HL-60/S4 (cell line): ENCODE results near the gene TOM1L2.
"Not testable (repeated sequence)": the region's sequence is repeated elsewhere in the genome, so short reads cannot be mapped to it uniquely, and the experiment has no call there.

Experiments
- in situ Hi-C: fragments of 300-500 bp; cut with MboI; formaldehyde crosslinking; loops from 2 replicates; pipeline ENCODE4 v1.14.3; 2022; ENCODE audit warnings: low sequenced_read_pairs

TOM1L2 gene

DNA sequence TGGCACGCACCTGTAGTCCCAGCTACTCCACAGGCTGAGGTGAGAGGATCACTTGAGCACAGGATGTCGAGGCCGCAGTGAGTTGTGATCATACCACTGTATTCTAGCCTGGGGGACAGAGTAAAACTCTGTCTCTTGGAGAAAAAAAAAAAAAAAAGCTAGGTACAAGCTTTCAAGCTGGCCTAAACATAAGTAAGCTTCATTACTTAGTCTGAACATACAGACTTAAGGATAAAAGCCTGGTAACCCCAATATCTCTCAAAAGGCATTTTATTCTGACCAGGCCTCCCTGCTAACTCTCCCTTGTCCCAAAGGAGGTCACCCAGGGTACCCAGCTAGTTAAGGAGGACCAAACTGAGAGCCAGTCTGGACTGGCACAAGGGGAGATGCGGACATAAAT lies 46.2 kb downstream of the TOM1L2 start:
- in situ Hi-C loops = no loop called here

- in situ Hi-C loops = no loop called here
Observed at GRCh38 chr17:17924857-17925250, 47.3 kb downstream of the TOM1L2 start.

DNA sequence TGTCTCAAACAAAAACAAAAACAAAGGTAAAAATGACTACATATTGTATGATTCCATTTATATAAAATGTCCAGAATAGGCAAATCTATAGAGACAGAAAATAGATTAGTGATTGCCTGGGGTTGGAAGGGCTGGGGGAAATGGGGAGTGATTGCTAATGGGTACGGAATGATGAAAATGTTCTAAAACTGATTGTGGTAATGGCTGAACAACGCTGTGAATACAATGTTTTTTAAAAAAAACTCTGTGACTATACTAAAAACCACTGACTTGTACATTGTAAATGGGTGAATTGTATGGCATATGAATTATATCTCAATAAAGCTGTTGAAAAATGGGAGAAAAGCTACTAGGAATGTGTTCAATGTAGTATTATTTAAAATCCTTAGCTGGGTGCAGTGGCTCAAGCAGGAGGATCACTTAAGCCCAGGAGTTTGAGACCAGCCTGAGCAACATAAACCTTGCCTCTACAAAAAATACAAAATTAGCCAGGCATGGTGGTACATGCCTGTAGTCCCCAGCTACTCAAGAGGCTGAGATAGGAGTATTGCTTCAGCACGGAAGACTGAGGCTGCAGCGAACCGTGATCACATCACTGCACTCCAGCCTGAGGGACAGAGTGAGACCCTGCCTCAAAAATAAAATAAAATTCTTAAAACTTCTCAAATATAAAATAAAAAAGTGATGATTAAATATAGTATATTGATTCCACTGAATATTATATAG lies 47.9 kb downstream of the TOM1L2 start:
- in situ Hi-C loops = no loop called here

GRCh38 chr17:17922070-17922614 lies 50.1 kb downstream of the TOM1L2 start:
- in situ Hi-C loops = no loop called here

DNA sequence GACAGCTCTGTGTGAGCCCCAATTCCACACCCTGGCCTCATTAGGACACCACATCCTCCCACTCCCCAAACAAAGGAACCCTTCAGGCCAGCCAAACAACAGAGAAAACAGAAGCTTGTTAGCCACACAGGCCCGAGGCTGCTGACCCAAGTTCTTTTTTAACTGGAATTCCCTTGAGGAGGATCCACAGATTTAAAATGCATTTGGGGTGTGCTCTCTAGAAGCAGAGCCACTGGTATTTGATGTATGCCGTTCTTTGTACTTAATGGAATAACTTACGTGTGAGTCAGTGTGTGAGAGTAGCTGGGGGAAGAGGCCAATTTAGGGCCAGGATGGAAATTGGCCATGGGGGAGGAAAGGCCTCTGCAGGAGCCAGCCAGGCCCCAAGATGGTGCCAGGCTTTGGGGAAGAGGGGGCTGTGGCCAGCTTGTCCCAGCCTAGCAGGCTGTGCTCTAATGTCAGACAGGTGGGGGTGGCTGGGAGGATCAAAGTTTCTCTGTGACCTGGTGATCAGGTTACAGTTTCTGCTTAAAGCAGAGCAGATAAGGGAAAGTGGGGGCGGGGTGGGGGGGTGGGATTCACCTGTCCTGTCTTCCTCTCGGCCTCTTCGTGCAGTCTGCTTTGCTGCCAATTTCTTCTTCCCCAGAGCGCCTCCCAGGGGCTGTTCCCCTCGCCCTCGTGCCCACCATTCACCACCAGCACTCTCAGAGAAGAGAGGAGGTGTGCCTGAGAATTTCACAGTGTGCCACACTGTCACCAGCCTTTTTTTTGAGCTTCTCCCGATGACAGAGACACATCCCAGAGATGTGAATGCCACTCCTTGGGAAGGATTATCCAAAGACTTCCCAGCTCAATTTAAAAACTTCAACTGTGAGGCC lies 50.8 kb downstream of the TOM1L2 start:
- in situ Hi-C loops = no loop called here

DNA sequence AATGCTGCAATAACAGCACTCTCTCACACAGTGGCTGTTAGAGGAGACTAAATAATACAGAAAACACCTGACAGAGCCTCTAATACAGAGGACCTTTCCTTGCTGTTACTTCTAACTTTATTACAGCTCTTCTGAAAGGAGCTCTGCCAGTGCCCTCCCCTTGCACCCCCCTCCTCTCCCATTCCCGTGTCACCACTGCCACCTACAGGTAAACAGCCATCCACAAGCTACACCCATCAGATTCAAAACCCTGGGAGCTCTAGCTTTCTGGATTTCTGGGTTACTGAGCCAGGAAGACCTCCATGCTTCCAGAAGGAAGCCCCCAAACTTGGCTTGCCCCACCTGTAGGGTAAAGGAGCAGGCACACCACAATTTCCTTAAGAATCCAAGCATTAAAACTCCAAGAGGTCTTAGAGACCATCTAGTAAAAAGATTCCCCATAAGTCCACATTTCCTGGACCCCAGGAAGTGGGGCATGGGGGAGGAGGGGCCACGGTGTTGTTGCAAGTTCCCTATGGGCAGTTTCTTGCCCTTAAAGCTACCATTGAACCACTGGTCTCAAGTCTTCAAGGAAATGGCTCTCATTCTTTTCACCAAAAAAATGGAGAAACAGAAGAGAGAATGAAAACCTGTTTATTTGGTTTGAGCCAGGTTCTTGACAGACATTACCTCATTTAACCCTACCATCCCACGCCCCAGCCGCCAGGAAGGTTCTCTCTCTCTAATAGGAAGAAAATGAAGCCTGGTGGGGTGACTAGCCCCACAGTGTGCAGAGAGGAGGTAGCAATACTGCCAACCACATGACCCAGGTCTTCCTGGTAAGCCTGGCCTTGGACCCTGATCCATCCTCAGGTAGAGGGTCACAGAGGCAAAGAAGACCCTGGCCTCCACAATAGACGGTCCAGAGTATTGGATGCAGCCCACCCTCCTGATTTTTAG lies 52.8 kb downstream of the TOM1L2 start:
- in situ Hi-C loops = no loop called here

DNA sequence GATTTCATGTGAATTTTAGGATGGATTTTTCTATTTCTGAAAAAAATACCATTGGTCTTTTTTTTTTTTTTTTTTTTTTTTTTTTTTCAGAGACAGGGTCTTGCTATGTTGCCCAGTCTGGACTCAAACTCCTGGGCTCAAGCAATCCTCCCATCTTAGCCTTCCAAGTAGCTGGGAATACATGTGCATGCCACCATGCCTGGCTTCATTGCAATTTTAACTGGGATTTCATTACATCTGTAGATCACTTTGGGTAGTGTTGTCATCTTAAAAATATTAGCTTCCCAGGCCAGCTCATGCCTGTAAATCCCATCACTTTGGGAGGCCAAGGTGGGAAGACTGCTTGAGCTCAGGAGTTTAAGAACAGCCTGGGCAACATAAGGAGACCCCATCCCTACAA lies 54.8 kb downstream of the TOM1L2 start:
- in situ Hi-C loops = no loop called here

- in situ Hi-C loops = no loop called here
Observed at GRCh38 chr17:17915183-17915582, 57.0 kb downstream of the TOM1L2 start.

- in situ Hi-C loops = no loop called here
Observed at GRCh38 chr17:17913695-17914332, 58.4 kb downstream of the TOM1L2 start.

- in situ Hi-C loops = not testable (repeated sequence)
Observed at GRCh38 chr17:17912336-17912735, 59.9 kb downstream of the TOM1L2 start.

DNA sequence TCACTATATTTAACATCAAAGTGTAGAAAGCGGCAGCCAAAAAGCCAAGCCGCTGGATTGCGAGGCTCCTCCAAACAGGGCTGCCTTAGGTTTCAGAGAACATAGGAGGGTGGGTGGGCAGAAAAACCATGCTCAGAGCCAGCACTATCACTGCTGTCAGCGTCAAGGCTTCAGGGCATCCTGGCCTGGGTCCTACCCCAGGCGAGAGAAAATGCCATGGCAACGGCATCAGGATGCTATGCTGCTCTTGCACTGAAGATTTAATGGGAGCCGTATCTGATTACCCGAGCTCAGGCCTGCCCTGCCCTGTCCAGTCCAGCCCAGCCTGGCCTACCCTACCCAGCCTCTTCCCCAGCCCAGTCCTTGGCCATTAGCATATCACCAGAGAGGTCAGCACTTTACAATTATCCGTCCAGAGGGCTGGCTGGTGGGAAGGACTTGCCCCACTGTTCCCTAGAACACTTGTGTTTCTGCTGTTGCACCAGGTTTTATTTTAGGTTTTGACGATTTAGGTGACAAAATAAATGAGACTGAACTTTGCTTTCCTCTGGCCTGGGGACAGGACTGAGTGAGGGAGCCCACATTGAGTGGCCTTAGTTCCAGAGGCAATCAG lies 61.1 kb downstream of the TOM1L2 start:
- in situ Hi-C loops = no loop called here

DNA sequence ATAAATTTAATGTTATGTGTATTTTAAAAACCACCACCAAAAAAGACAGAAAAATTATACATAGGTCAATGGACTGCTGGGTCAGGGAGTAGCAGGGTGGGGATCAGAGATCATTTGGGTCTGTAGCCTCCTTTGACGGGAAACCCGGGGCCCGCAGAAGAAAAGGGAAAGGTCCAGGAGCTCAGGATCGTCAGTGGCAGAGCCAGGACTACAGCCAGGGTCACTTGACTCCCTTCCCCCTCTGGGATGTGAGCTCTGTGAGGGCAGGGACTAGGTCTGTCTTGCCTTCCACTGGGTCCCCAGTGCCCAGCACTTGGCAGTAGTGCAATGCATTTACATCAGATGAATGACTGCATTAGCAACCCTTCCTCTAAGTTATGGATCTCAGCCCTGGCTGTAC lies 62.1 kb downstream of the TOM1L2 start:
- in situ Hi-C loops = no loop called here

GRCh38 chr17:17909078-17909477 lies 63.1 kb downstream of the TOM1L2 start:
- in situ Hi-C loops = no loop called here

- in situ Hi-C loops = no loop called here
Observed at GRCh38 chr17:17907469-17907868, 64.7 kb downstream of the TOM1L2 start.

GRCh38 chr17:17906418-17907215 lies 65.6 kb downstream of the TOM1L2 start:
- in situ Hi-C loops = no loop called here

- in situ Hi-C loops = no loop called here
Observed at GRCh38 chr17:17905036-17905320, 67.2 kb downstream of the TOM1L2 start.

DNA sequence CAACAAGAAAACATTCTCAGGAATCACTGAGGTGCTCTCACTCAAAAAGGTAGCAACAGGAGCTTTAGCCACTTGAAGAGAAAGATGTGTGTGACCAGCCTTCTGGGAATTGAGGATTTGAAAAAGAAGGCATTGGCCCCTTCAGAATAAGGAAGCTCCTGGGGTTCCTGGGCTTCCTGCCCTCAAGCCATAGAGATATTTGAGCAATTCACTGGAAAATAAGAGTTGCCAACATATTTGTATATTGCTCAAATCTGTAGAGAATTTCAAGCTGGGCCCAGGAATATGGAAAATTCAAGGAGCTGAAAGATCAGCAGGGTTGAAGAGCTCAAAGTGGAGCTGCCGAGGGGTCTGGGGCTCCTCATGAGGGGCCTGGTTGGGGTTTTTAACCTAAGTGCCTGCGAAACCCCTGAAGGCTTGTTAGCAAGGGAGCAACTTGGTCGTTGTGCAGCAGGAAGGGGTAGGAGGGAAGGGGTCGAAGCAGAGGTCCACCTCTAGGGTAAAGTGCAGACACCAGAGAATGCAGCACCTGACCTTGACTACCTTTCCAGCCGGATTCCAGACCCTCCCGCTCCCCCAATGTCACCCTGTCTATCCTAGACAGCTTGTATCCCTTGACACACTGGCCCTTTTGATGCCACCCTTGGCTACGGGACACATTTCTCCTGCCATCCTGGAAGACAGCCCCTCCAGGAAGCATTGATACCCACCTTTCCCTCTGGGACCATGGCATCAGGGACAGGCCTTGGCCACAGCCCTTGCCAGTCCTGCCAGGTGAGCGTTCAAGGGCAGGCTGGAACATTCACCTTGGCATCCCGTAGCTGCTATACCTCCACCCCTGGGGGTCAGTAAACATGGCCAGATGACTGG lies 67.8 kb downstream of the TOM1L2 start:
- in situ Hi-C loops = no loop called here

DNA sequence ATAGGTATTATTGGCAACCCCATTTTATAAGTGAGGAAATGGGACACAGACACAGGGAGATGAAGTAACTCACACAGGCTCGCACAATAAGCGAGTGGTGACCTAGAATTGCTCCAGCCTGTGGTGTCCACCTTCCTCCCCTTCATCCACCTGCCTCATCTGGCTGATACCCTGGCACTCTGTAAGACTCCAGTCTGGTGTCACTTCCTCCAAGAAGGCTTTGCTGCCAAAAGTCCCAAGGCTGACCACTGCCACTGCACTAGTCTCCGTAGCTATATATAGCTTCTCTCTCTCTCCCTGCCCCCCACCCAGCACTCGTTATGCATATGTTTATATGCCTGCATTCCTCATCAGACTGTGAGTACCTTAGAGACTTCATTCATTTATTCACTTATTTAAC lies 69.3 kb downstream of the TOM1L2 start:
- in situ Hi-C loops = no loop called here
